Stimulated activated CD4-positive, alpha-beta T cell treated with anti-CD3 and anti-CD28 coated beads, Interleukin-1b, Interleukin-23, amount 100 ng/mL, for 4 hours (primary cell): ENCODE measurements around the gene HOXA6.

Experiments used
- DNase-seq, 2 donors: peaks; one replicate each; pipeline ENCODE4 v3.0.0-alpha.2; 2020; ENCODE audit warnings: low read depth in 2 of 2

Gene HOXA6

GRCh38 chr7:27149842-27150567, 2.4 kb upstream of the HOXA6 start:
- no peak for DNase-seq

- no peak for DNase-seq
These were observed 1.4 kb upstream of the HOXA6 start for GRCh38 chr7:27148756-27149641.

- DNase-seq = no peak
These were observed 619 bp upstream of the HOXA6 start for GRCh38 chr7:27148031-27148755.

GRCh38 chr7:27146491-27147198, 929 bp downstream of the HOXA6 start:
- no peak for DNase-seq

GRCh38 chr7:27145914-27146412, 1.6 kb downstream of the HOXA6 start:
- DNase-seq = no peak

GRCh38 chr7:27145165-27145913, 2.2 kb downstream of the HOXA6 start:
- DNase-seq = no peak

- DNase-seq = no peak
These were observed 2.8 kb downstream of the HOXA6 start for GRCh38 chr7:27144781-27145164.

GRCh38 chr7:27143950-27144780, 3.4 kb downstream of the HOXA6 start:
- no peak for DNase-seq

GRCh38 chr7:27143023-27143949, 4.3 kb downstream of the HOXA6 start, which contains the start of gene HOXA5:
HOXA5 (minus strand) TSS chr7:27143681; CDS start chr7:27143607, 74 bp downstream.
- no peak for DNase-seq

- DNase-seq = no peak
These were observed 5.0 kb downstream of the HOXA6 start for GRCh38 chr7:27142580-27143022.

- DNase-seq = no peak
These were observed 5.5 kb downstream of the HOXA6 start for GRCh38 chr7:27141923-27142579.

- no peak for DNase-seq
These were observed 6.2 kb downstream of the HOXA6 start for GRCh38 chr7:27141137-27141922.

GRCh38 chr7:27140126-27140857, 7.3 kb downstream of the HOXA6 start:
- no peak for DNase-seq

- DNase-seq = no peak
These were observed 8.0 kb downstream of the HOXA6 start for GRCh38 chr7:27139334-27140125.

GRCh38 chr7:27138985-27139333, 8.6 kb downstream of the HOXA6 start:
- no peak for DNase-seq

- DNase-seq = no peak
These were observed 9.1 kb downstream of the HOXA6 start for GRCh38 chr7:27138472-27138871.
